Caco-2 (cell line): ENCODE results near the gene PCDH15. TPM values are rescaled to one million over a fixed set of nuclear protein-coding genes. Genes with fewer than 3 reads are reported as not detected.

Experiments used
- BruUV-seq: library from RNA; stranded (reverse); fragments of 400-500 nt; replicated peaks from 2 replicates; lab custom pipeline; 2021; lab: Mats Ljungman, UMichigan
- CTCF ChIA-PET: fragments of 300-600 bp; sonication (Branson Sonifier 250); formaldehyde crosslinking; loops from one replicate; lab custom pipeline; 2022; ENCODE audit warnings: antibody characterized with exemption; lab: Charles Lee
- POLR2A ChIA-PET: fragments of 300-600 bp; sonication (Branson Sonifier 250); formaldehyde crosslinking; loops from one replicate; lab custom pipeline; 2022; ENCODE audit warnings: antibody characterized with exemption; lab: Charles Lee
- DNase-seq, 2 experiments: peaks; one replicate each; pipeline versions ENCODE4 v3.0.0 to v3.0.0-alpha.2; 2020 to 2022
- H3K27me3 ChIP-seq: replicated peaks from 2 replicates; pipeline ENCODE4 v1.6.0; 2011; ENCODE audit warnings: low read length; ENCODE audit not compliant: control insufficient read depth, insufficient read depth
- H3K36me3 ChIP-seq: 2 replicates; pipeline ENCODE4 v1.5.1; 2011; ENCODE audit warnings: low read length; ENCODE audit not compliant: control insufficient read depth, insufficient read depth
- H3K4me1 ChIP-seq: fragments of 250-450 bp; sonication (Bioruptor Pico); 2 replicates; pipeline ENCODE4 v1.5.1; 2020; ENCODE audit warnings: mild to moderate bottlenecking
- H3K4me3 ChIP-seq: 2 replicates; pipeline ENCODE4 v1.5.1; 2011; ENCODE audit warnings: low read depth, mild to moderate bottlenecking, control low read depth, low read length
- H3K9me3 ChIP-seq: fragments of 250-450 bp; sonication (Bioruptor Pico); 2 replicates; pipeline ENCODE4 v1.5.1; 2020; ENCODE audit warnings: mild to moderate bottlenecking, moderate library complexity
- H3K27ac Mint-ChIP-seq: one replicate; pipeline ENCODE4 v1.8.0; 2022; ENCODE audit warnings: mixed read lengths; ENCODE audit not compliant: unreplicated experiment
- H3K27me3 Mint-ChIP-seq: one replicate; pipeline ENCODE4 v1.8.0; 2022; ENCODE audit warnings: mixed read lengths; ENCODE audit not compliant: insufficient read depth, unreplicated experiment
- H3K36me3 Mint-ChIP-seq: one replicate; pipeline ENCODE4 v1.8.0; 2022; ENCODE audit warnings: mild to moderate bottlenecking, mixed read lengths; ENCODE audit not compliant: insufficient read depth, unreplicated experiment
- H3K4me1 Mint-ChIP-seq: one replicate; pipeline ENCODE4 v1.8.0; 2022; ENCODE audit warnings: low read depth, mixed read lengths; ENCODE audit not compliant: unreplicated experiment
- H3K4me3 Mint-ChIP-seq: one replicate; pipeline ENCODE4 v1.8.0; 2022; ENCODE audit warnings: mild to moderate bottlenecking, moderate library complexity, mixed read lengths; ENCODE audit not compliant: unreplicated experiment
- H3K9me3 Mint-ChIP-seq: one replicate; pipeline ENCODE4 v1.8.0; 2022; ENCODE audit warnings: mixed read lengths; ENCODE audit not compliant: unreplicated experiment
- CTCF ChIP-seq, 2 experiments: fragments of 200-600 bp in 1 of 2; IDR thresholded peaks; 1 replicate in 1 of 2; 2 replicates in 1 of 2; pipeline versions ENCODE4 v1.5.1 to v1.8.0; 2011 to 2022; ENCODE audit warnings: antibody characterized with exemption in 1 of 2, control low read depth in 1 of 2, inconsistent platforms in 1 of 2, low read depth in 1 of 2, low read length in 1 of 2, mild to moderate bottlenecking in 1 of 2, moderate library complexity in 1 of 2; ENCODE audit not compliant: insufficient read depth in 1 of 2, severe bottlenecking in 1 of 2, unreplicated experiment in 1 of 2
- intact Hi-C: fragments of 100-400 bp; cut with micrococcal nuclease; formaldehyde crosslinking; loops from one replicate; pipeline ENCODE4 v1.10.0; 2022; ENCODE audit not compliant: unreplicated experiment
- total RNA-seq: library from RNA; stranded (reverse); gene quantifications from 2 replicates; pipeline ENCODE4 v1.2.3, GENCODE V29; 2022

PCDH15 gene
- total RNA-seq, 1 experiment from 2014 or later: 0.02 TPM

DNA sequence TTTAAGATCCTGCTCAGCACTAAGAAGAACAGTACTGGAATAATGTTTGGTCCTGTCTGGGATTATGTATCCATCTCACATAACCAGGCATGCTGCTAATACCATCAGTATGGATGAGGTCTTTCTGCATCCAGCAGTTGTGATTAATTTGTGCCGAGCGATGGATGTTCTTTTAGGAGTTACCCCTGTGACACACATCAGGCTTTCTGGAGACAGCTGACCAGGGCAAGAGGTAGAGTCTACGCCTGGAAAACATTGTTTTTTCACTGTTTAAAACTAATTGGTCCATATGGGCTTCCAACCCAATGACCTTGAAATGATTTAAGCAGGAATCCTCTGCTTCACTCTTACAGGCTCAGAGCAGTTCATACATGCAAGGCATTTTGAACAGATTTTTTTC, 603.0 kb downstream of the PCDH15 start:
- Histone ChIP-seq H3K4me1 (no peaks in the 10 kb centered on the region), H3K27me3 (no peaks in the 10 kb centered on the region), H3K36me3 (no peaks in the 10 kb centered on the region), H3K4me3 (no peak overlapping the region), H3K9me3 (no peaks in the 10 kb centered on the region)
- H3K36me3 Mint-ChIP-seq: no peaks in the 10 kb centered on the region
- intact Hi-C loops: no loop called here
- ChIA-PET POLR2A (no interaction called here), CTCF (no interaction called here)
- no peaks in the 10 kb centered on the region for H3K9me3 Mint-ChIP-seq
- DNase-seq: no peak
- H3K27ac Mint-ChIP-seq: no peak overlapping the region
- H3K4me1 Mint-ChIP-seq: peaks cover 8% of the 10 kb centered on the region
- BruUV-seq: no TSS peak
- H3K4me3 Mint-ChIP-seq: no peak overlapping the region
- peaks cover 3% of the 10 kb centered on the region for H3K27me3 Mint-ChIP-seq
- TF ChIP-seq CTCF (IDR thresholded peaks at IDR 0.05; ENCODE audit: insufficient read depth in 1 of 2, low read depth in 1 of 2, low read length in 1 of 2, severe bottlenecking in 1 of 2, unreplicated experiment in 1 of 2): no peak

- intact Hi-C loops: no loop called here
- no peaks in the 10 kb centered on the region for H3K27me3 ChIP-seq
- DNase-seq: no peak
- H3K9me3 ChIP-seq: no peaks in the 10 kb centered on the region
- CTCF ChIA-PET: no interaction called here
- no peaks in the 10 kb centered on the region for H3K9me3 Mint-ChIP-seq
- no peak overlapping the region for H3K4me3 Mint-ChIP-seq
- TF ChIP-seq CTCF (IDR thresholded peaks at IDR 0.05; ENCODE audit: insufficient read depth in 1 of 2, low read depth in 1 of 2, low read length in 1 of 2, severe bottlenecking in 1 of 2, unreplicated experiment in 1 of 2): no peak
- no peak overlapping the region for H3K4me3 ChIP-seq
- no peaks in the 10 kb centered on the region for H3K36me3 Mint-ChIP-seq
- no peaks in the 10 kb centered on the region for H3K27me3 Mint-ChIP-seq
- POLR2A ChIA-PET: no interaction called here
- H3K27ac Mint-ChIP-seq: no peak overlapping the region
- no peaks in the 10 kb centered on the region for H3K36me3 ChIP-seq
- H3K4me1 Mint-ChIP-seq: no peaks in the 10 kb centered on the region
- H3K4me1 ChIP-seq: no peaks in the 10 kb centered on the region
- no TSS peak for BruUV-seq
These were observed 606.2 kb downstream of the PCDH15 start for GRCh38 chr10:54194806-54195205.

DNA sequence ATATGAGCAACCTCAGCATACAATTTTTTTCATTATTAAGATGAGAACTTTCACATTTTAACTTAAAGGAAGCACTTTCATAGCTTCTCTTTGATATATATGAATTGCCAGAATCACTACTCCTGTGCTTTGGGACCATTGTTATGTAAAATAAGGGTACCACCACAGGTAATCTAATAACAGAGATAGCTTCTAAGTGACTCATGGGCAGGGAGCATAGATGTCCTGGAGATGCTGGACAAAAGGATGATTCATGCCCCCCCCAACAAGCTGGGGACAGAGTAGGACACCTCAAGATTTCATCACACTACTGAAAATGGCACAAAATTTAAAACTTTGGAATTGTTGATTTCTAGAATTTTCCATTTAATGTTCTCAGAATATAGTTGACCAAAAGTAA, 641.1 kb downstream of the PCDH15 start:
- ChIA-PET CTCF (no interaction called here), POLR2A (no interaction called here)
- H3K27me3 ChIP-seq: no peaks in the 10 kb centered on the region
- H3K27ac Mint-ChIP-seq: no peak overlapping the region
- no peaks in the 10 kb centered on the region for H3K36me3 Mint-ChIP-seq
- no peak overlapping the region for H3K4me3 ChIP-seq
- peaks cover 3% of the 10 kb centered on the region for H3K27me3 Mint-ChIP-seq
- BruUV-seq: no TSS peak
- no peaks in the 10 kb centered on the region for H3K36me3 ChIP-seq
- intact Hi-C loops: no loop called here
- no peaks in the 10 kb centered on the region for H3K4me1 ChIP-seq
- no peak for TF ChIP-seq CTCF (IDR thresholded peaks at IDR 0.05; ENCODE audit: insufficient read depth in 1 of 2, low read depth in 1 of 2, low read length in 1 of 2, severe bottlenecking in 1 of 2, unreplicated experiment in 1 of 2)
- DNase-seq: no peak
- H3K4me3 Mint-ChIP-seq: no peak overlapping the region
- peaks cover 19% of the 10 kb centered on the region for H3K9me3 Mint-ChIP-seq
- H3K9me3 ChIP-seq: no peaks in the 10 kb centered on the region
- no peaks in the 10 kb centered on the region for H3K4me1 Mint-ChIP-seq
